Measurements from ENCODE around the gene GABPB2. TPM values are rescaled to one million over a fixed set of nuclear protein-coding genes. Genes with fewer than 3 reads are reported as not detected.

The GABPB2 gene
- total and polyA plus RNA-seq, 2 of the 13 experiments (the other 11 are each of a cell fraction or from before 2014, with no cell fraction given), result 0.09 TPM; not detected in 1

DNA sequence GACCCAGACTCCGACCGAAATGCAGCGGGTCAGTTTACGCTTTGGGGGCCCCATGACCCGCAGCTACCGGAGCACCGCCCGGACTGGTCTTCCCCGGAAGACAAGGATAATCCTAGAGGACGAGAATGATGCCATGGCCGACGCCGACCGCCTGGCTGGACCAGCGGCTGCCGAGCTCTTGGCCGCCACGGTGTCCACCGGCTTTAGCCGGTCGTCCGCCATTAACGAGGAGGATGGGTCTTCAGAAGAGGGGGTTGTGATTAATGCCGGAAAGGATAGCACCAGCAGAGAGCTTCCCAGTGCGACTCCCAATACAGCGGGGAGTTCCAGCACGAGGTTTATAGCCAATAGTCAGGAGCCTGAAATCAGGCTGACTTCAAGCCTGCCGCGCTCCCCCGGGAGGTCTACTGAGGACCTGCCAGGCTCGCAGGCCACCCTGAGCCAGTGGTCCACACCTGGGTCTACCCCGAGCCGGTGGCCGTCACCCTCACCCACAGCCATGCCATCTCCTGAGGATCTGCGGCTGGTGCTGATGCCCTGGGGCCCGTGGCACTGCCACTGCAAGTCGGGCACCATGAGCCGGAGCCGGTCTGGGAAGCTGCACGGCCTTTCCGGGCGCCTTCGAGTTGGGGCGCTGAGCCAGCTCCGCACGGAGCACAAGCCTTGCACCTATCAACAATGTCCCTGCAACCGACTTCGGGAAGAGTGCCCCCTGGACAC, 22.5 kb upstream of the GABPB2 start (continued):
- TF ChIP-seq, protein P1, sequence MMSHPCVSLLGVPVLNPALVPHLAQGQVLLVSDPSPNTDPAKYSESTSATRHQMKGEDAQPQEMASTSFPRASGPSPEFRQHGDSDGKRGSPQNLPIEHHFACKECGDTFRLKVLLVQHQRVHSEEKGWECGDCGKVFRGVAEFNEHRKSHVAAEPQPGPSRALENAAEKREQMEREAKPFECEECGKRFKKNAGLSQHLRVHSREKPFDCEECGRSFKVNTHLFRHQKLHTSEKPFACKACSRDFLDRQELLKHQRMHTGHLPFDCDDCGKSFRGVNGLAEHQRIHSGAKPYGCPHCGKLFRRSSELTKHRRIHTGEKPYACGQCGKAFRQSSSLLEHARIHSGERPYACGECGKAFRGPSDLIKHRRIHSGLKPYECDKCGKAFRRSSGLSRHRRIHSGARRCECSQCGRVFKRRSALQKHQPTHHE (CRISPR knock-in tag; IDR thresholded peaks at IDR 0.05; ENCODE audit: borderline replicate concordance), result no peak
- TF ChIP-seq SIX4 (CRISPR knock-in tag; IDR thresholded peaks at IDR 0.05) (no peak), ZNF460 (CRISPR knock-in tag; IDR thresholded peaks at IDR 0.05; ENCODE audit: borderline replicate concordance) (no peak), ZNF10 (CRISPR knock-in tag; IDR thresholded peaks at IDR 0.05; ENCODE audit: borderline replicate concordance, low read depth) (no peak), NCOA5 (CRISPR knock-in tag; IDR thresholded peaks at IDR 0.05) (no peak), MEIS2 (CRISPR knock-in tag; IDR thresholded peaks at IDR 0.05) (no peak), HNRNPH1 (optimal IDR thresholded peaks at IDR 0.05; ENCODE audit: low read depth, low read length) (no peak), ZNF616 (CRISPR knock-in tag; IDR thresholded peaks at IDR 0.05; ENCODE audit: low read depth) (no peak), ZNF333 (CRISPR knock-in tag; IDR thresholded peaks at IDR 0.05; ENCODE audit: borderline replicate concordance) (peak; percentile 39; the same call in 1 of the 2 replicates)
- TF ChIP-seq, protein P2, sequence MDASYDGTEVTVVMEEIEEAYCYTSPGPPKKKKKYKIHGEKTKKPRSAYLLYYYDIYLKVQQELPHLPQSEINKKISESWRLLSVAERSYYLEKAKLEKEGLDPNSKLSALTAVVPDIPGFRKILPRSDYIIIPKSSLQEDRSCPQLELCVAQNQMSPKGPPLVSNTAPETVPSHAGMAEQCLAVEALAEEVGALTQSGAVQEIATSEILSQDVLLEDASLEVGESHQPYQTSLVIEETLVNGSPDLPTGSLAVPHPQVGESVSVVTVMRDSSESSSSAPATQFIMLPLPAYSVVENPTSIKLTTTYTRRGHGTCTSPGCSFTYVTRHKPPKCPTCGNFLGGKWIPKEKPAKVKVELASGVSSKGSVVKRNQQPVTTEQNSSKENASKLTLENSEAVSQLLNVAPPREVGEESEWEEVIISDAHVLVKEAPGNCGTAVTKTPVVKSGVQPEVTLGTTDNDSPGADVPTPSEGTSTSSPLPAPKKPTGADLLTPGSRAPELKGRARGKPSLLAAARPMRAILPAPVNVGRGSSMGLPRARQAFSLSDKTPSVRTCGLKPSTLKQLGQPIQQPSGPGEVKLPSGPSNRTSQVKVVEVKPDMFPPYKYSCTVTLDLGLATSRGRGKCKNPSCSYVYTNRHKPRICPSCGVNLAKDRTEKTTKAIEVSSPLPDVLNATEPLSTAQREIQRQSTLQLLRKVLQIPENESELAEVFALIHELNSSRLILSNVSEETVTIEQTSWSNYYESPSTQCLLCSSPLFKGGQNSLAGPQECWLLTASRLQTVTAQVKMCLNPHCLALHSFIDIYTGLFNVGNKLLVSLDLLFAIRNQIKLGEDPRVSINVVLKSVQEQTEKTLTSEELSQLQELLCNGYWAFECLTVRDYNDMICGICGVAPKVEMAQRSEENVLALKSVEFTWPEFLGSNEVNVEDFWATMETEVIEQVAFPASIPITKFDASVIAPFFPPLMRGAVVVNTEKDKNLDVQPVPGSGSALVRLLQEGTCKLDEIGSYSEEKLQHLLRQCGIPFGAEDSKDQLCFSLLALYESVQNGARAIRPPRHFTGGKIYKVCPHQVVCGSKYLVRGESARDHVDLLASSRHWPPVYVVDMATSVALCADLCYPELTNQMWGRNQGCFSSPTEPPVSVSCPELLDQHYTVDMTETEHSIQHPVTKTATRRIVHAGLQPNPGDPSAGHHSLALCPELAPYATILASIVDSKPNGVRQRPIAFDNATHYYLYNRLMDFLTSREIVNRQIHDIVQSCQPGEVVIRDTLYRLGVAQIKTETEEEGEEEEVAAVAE (CRISPR knock-in tag; IDR thresholded peaks at IDR 0.05; ENCODE audit: borderline replicate concordance), result no peak
- TF ChIP-seq, protein P3, sequence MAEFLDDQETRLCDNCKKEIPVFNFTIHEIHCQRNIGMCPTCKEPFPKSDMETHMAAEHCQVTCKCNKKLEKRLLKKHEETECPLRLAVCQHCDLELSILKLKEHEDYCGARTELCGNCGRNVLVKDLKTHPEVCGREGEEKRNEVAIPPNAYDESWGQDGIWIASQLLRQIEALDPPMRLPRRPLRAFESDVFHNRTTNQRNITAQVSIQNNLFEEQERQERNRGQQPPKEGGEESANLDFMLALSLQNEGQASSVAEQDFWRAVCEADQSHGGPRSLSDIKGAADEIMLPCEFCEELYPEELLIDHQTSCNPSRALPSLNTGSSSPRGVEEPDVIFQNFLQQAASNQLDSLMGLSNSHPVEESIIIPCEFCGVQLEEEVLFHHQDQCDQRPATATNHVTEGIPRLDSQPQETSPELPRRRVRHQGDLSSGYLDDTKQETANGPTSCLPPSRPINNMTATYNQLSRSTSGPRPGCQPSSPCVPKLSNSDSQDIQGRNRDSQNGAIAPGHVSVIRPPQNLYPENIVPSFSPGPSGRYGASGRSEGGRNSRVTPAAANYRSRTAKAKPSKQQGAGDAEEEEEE (CRISPR knock-in tag; IDR thresholded peaks at IDR 0.05; ENCODE audit: borderline replicate concordance), result no peak
- TF ChIP-seq, protein P4, sequence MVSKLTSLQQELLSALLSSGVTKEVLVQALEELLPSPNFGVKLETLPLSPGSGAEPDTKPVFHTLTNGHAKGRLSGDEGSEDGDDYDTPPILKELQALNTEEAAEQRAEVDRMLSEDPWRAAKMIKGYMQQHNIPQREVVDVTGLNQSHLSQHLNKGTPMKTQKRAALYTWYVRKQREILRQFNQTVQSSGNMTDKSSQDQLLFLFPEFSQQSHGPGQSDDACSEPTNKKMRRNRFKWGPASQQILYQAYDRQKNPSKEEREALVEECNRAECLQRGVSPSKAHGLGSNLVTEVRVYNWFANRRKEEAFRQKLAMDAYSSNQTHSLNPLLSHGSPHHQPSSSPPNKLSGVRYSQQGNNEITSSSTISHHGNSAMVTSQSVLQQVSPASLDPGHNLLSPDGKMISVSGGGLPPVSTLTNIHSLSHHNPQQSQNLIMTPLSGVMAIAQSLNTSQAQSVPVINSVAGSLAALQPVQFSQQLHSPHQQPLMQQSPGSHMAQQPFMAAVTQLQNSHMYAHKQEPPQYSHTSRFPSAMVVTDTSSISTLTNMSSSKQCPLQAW (CRISPR knock-in tag; IDR thresholded peaks at IDR 0.05), result peak; percentile 14; the same call in 1 of the 2 replicates
- TF ChIP-seq, protein P5, sequence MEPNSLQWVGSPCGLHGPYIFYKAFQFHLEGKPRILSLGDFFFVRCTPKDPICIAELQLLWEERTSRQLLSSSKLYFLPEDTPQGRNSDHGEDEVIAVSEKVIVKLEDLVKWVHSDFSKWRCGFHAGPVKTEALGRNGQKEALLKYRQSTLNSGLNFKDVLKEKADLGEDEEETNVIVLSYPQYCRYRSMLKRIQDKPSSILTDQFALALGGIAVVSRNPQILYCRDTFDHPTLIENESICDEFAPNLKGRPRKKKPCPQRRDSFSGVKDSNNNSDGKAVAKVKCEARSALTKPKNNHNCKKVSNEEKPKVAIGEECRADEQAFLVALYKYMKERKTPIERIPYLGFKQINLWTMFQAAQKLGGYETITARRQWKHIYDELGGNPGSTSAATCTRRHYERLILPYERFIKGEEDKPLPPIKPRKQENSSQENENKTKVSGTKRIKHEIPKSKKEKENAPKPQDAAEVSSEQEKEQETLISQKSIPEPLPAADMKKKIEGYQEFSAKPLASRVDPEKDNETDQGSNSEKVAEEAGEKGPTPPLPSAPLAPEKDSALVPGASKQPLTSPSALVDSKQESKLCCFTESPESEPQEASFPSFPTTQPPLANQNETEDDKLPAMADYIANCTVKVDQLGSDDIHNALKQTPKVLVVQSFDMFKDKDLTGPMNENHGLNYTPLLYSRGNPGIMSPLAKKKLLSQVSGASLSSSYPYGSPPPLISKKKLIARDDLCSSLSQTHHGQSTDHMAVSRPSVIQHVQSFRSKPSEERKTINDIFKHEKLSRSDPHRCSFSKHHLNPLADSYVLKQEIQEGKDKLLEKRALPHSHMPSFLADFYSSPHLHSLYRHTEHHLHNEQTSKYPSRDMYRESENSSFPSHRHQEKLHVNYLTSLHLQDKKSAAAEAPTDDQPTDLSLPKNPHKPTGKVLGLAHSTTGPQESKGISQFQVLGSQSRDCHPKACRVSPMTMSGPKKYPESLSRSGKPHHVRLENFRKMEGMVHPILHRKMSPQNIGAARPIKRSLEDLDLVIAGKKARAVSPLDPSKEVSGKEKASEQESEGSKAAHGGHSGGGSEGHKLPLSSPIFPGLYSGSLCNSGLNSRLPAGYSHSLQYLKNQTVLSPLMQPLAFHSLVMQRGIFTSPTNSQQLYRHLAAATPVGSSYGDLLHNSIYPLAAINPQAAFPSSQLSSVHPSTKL (CRISPR knock-in tag; IDR thresholded peaks at IDR 0.05), result 0 out of 2 replicates have a peak, but pooled peaks have one; percentile 0
- TF ChIP-seq, protein P6, sequence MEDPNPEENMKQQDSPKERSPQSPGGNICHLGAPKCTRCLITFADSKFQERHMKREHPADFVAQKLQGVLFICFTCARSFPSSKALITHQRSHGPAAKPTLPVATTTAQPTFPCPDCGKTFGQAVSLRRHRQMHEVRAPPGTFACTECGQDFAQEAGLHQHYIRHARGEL (CRISPR knock-in tag; IDR thresholded peaks at IDR 0.05), result no peak
